ENCODE data around the gene CUX1.
"Not testable (repeated sequence)": the region's sequence is repeated elsewhere in the genome, so short reads cannot be mapped to it uniquely, and the experiment has no call there.

Gene CUX1

GRCh38 chr7:101871351-101871750 is 53.9 kb downstream of the CUX1 start:
- DNase-seq = no peak

- no peak for DNase-seq
These were observed 56.6 kb downstream of the CUX1 start for GRCh38 chr7:101874028-101874427.

GRCh38 chr7:101875283-101875846 is 57.9 kb downstream of the CUX1 start:
- no peak for DNase-seq

- DNase-seq = no peak
These were observed 60.6 kb downstream of the CUX1 start for GRCh38 chr7:101877882-101878591.

GRCh38 chr7:101878938-101879337 is 61.5 kb downstream of the CUX1 start:
- no peak for DNase-seq

GRCh38 chr7:101879565-101879964 is 62.1 kb downstream of the CUX1 start:
- DNase-seq = no peak

- DNase-seq = no peak
These were observed 63.0 kb downstream of the CUX1 start for GRCh38 chr7:101880282-101881054.

- DNase-seq = no peak
These were observed 64.6 kb downstream of the CUX1 start for GRCh38 chr7:101882005-101882421.

GRCh38 chr7:101882595-101883564 is 65.5 kb downstream of the CUX1 start:
- DNase-seq = no peak

- DNase-seq = no peak
These were observed 67.5 kb downstream of the CUX1 start for GRCh38 chr7:101884671-101885596.

GRCh38 chr7:101885597-101885955 is 68.2 kb downstream of the CUX1 start:
- DNase-seq = no peak

GRCh38 chr7:101887352-101887751 is 69.9 kb downstream of the CUX1 start:
- not testable (repeated sequence) for DNase-seq

- DNase-seq = not testable (repeated sequence)
These were observed 71.1 kb downstream of the CUX1 start for GRCh38 chr7:101888564-101888963.

- DNase-seq = no peak
These were observed 73.5 kb downstream of the CUX1 start for GRCh38 chr7:101890749-101891523.

GRCh38 chr7:101891936-101892640 is 74.7 kb downstream of the CUX1 start:
- DNase-seq = no peak

GRCh38 chr7:101893341-101894082 is 76.1 kb downstream of the CUX1 start:
- DNase-seq = no peak

GRCh38 chr7:101896316-101896715 is 78.9 kb downstream of the CUX1 start:
- no peak for DNase-seq

- DNase-seq = no peak
These were observed 79.5 kb downstream of the CUX1 start for GRCh38 chr7:101896941-101897340.

- DNase-seq = no peak
These were observed 80.7 kb downstream of the CUX1 start for GRCh38 chr7:101898106-101898505.
